ENCODE measurements around the gene ATP5PD.

- TF ChIP-seq, protein P1, sequence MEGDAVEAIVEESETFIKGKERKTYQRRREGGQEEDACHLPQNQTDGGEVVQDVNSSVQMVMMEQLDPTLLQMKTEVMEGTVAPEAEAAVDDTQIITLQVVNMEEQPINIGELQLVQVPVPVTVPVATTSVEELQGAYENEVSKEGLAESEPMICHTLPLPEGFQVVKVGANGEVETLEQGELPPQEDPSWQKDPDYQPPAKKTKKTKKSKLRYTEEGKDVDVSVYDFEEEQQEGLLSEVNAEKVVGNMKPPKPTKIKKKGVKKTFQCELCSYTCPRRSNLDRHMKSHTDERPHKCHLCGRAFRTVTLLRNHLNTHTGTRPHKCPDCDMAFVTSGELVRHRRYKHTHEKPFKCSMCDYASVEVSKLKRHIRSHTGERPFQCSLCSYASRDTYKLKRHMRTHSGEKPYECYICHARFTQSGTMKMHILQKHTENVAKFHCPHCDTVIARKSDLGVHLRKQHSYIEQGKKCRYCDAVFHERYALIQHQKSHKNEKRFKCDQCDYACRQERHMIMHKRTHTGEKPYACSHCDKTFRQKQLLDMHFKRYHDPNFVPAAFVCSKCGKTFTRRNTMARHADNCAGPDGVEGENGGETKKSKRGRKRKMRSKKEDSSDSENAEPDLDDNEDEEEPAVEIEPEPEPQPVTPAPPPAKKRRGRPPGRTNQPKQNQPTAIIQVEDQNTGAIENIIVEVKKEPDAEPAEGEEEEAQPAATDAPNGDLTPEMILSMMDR (IDR thresholded peaks at IDR 0.05), result no peak
- no peak for TF ChIP-seq POLR2A (IDR thresholded peaks at IDR 0.05)
These were observed 16.9 kb upstream of the ATP5PD start for GRCh38 chr17:75063626-75064025.

Data from ovary (tissue), 3 donors.